HG03108 (cell line): ENCODE measurements around the gene RPLP2.

Experiments
- ATAC-seq: cut with Tn5 transposase; IDR thresholded peaks from one replicate; pipeline ENCODE4 v1.9.1; 2021; ENCODE audit warnings: moderate library complexity; ENCODE audit not compliant: unreplicated experiment

Gene RPLP2

DNA sequence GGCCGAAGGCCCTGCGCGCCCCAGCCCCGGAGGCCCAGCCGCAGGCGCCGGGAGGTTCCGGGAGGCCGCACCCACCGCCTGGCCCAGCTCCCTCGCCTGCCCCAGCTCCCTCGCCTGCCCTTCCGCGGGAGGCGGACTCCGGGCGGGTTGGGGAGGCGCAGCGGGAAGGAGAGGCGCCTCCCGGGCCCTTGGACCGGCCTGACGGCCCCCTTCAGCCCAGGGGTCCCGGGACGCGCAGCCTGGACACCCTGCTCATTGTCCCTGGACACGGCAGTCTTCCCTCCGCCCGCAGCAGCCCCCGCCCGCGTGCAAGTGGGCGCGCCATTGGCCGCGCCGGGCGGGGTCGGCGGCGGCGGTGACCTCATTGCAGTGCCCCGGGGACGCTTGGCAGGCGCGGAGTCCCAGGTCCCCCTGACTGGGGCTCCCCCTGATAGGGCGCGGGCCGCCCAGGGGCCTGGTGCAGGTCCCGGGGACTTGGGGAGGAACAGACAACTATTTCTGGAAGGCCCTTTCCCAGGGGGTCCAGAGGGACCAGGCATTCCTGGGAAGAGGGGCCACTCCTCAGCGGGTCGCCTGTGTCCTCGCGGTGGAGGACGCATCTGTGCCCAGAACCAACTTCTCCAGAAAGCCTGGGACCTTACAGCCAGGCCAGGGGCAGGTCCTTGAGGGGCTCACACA lies 23.5 kb downstream of the RPLP2 start:
- ATAC-seq = no peak

DNA sequence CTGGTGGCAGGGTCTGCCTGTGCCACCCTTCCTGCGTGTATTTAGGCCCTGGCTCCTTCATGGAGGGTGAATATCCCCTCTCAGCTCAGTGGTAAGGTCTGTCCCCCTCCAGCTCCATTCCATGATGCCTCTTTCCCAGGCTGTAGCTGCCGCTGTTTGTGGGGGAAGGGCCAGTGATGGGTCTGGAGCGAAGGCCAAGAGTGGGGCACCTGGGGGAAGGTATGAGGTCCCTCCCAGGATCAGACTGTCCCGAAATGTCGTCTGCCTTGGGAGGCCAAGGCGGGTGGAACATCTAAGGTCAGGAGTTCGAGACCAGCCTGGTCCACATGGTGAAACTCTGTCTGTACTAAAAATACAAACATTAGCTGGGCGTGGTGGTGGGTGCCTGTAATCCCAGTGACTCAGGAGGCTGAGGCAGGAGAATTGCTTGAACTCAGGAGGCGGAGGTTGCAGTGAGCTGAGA lies 24.1 kb downstream of the RPLP2 start:
- ATAC-seq = no peak

DNA sequence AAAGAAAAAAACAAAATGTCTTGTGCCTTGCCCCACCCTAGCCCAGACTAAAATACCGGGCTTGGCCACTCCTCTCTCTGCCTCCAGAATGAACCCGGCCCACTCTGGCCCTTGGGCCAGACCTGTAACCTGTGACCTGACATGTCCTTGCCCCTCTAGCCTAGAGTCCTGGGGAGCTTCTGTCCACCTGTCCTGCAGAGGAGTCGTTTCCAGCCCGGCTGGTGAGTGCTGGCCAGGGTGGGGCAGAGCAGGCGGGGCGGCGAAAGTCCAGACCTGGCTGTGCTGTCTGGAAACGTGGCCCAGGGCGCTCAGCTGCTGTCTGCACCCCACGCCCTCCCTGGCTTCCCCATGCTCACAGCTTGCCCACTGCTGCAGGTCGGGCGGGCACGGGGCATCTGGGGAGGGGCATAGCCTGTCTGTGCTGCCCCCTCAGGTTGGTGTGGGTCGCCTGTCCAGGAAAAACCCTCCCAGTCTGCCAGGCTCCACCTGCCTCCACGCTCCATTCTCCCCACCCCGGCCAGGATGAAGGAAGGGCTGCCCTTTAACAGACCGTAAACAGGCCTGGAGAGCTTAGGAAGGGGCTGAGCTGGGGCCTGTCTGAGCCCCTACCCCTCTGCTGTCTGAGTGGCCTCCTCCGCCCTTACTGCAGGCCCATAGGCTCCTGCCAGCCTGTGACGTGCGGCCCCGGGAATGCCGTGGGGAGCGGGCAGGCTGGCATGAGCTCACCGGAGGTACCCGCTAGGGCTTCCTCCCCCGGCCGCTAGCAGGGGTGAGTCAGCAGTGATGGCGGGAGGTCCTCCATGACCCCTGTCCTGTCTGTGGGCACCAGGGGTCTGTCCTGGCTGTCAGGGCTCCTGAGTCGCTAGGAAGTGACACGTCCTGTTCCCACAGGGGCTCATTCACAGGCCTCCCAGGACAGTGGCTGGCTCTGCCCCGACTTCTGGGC lies 24.9 kb downstream of the RPLP2 start:
- no peak for ATAC-seq

DNA sequence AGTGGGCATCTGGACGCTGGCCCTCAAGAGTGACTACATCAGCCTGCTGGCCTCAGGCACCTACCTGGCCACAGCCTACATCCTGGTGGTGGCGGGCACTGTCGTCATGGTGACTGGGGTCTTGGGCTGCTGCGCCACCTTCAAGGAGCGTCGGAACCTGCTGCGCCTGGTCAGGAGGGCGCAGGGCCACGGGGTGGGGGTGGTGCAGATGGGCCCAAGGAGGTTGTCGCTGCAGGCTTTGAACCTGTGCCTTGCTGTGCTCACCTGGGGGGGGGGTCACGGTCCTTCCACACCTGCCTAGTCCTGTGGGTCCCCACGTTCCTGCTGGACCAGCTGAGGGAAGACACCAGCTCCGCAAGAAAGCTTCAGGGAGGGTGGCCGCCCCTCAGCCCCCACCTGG lies 26.5 kb downstream of the RPLP2 start:
- ATAC-seq = no peak

DNA sequence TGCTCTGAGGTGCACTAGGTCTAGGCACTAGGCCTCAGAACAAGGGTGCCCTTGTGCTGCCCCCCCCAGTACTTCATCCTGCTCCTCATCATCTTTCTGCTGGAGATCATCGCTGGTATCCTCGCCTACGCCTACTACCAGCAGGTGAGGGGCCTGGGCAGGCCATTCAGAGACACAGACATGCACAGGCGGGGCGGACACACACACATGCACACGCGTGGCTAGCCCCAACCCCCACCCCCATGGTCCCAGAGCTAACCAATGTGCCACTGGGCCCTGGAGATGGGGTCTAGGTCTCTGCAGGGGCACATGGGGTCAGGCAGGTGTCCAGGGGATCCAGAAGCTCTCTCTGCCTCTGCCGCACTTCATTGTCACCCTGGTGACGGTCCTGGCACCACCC lies 26.9 kb downstream of the RPLP2 start:
- ATAC-seq = no peak

DNA sequence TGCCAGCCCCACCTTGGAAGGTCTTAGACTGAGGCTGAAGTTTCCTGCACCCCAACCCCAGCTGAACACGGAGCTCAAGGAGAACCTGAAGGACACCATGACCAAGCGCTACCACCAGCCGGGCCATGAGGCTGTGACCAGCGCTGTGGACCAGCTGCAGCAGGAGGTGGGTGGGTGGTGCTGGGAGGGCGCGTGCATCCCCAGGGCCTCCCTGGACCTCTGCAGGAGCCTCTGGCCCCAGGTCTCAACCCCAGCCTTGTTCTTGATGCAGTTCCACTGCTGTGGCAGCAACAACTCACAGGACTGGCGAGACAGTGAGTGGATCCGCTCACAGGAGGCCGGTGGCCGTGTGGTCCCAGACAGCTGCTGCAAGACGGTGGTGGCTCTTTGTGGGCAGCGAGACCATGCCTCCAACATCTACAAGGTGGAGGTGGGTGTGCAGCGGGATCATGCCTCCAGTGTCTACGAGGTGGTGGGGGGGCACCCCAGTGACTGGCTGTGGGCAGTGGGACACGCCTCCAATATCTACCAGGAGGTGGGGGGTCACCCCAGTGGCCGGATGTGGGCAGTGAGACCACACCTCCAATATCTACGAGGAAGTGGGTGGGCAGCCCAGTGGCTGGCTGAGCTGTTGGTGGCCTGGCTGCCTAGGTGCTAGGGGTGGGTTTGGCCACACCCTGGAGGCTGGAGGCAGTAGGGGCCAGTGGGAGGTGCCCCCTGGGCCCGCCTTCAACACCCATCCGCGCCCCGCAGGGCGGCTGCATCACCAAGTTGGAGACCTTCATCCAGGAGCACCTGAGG lies 27.6 kb downstream of the RPLP2 start:
- no peak for ATAC-seq

DNA sequence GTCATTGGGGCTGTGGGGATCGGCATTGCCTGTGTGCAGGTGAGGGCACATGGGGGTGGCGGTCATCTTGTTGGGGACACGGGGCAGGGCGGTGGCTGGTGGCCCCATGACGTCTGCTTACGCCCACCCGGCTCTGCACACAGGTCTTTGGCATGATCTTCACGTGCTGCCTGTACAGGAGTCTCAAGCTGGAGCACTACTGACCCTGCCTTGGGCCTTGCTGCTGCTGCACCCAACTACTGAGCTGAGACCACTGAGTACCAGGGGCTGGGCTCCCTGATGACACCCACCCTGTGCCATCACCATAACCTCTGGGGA lies 28.2 kb downstream of the RPLP2 start:
- ATAC-seq = no peak

DNA sequence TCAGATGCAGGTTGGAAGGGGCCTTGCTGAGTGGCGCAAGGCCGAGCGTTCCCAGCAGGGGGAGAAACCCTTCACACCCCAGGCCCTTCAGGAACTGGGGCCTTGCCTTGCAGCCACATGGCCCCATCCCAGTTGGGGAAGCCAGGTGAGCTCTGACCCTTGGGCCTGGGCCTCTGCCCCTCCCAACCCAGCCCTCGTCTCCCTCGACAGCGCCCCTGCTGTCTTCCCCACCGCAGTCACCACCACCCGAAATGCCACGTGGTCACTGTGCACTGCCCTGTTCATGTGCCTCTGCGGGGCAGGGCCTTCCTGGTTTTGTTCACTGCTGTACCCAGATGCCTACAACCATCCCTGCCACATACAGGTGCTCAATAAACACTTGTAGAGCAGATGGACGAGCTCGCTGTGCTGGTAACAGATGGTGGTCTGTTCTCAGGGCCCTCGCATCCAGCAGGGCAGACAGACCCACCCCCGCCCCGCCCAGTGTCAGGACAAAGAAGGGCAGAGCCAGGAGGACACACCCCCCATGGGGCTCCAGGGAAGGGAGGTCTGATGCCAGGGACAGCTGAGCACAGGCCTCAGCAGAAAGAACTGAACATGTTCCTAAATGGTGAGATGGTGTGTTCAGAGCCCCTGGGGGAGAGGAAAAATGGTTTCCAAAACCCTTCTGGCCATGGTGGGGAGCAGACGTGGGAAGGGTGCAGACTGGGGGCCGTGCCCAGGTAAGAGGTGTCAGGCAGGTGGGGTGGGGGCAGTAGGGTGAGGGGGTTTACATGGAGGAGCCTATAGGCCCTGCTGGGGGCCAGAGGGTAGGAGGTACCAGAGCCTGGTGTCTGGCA lies 28.9 kb downstream of the RPLP2 start:
- no peak for ATAC-seq

DNA sequence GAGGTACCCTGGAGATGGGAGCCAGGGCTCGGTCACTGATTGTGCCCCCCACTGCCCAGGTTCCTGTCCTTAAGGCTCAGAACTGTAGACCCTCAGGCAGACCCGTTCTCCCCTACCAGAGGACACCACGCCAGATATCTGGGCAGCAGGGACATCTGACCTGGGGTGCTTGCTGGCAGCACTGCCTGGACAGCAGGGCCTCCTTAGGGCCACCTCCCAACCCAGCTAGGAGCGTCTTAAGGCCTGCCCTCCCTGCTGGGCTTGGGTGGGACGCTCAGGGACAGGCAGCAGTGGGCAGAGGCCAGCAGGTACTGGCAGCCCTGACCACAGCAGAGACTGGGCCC lies 29.5 kb downstream of the RPLP2 start:
- no peak for ATAC-seq

DNA sequence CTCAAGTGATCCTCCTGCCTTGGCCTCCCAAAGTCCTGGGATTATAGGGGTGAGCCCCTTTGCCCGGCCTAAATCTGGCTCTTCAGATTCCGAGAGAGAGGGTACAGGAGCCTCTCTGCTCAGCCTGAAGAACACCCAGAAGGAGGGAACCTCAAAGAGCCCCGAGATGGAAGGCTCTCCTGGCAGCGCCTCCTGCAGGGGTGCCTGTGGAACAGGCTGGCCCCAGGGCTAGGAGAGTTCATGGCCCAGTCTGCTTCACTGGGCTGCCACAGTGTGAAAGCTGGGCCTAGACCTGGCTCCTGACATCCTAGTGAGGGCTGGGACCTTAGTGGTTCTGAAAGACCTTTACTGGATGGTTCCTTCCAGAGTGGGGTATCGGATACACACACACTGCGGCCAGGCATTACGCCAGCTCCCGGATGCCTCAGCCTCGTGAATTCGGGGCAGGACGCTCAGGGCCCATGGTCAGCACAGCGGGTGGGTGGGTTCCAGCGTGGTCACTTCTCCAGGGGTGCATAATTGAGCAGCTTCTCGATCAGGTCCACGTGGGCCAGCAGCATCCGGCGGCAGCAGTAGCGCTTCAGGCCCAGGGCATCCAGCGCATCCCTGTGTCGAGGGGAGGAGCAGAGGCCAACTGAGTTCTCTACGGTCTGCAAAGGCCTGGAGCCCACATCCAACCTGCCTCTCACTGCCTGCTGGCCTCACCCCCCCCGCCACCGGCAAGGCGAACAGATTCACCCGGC lies 30.3 kb downstream of the RPLP2 start:
- ATAC-seq = no peak

DNA sequence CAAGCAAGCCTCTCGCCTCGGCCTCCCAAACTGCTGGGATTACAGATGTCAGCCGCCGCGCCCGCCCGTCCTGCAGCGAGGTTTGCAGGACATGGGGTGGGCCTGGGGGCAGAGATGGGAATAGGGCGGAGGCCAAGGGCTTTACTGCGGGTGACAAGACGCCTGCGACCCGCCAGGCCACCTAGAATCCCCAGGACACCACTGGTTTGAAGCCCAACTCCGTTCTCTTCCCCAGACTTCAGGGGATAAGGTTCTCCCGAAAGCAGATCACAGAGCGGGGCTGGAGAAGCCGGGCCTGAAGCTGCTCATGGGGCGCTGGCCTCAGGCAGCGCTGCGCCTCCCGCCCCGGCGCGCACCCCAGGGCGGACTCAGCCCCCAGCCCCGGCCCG lies 32.2 kb downstream of the RPLP2 start:
- ATAC-seq = peak; percentile 18

DNA sequence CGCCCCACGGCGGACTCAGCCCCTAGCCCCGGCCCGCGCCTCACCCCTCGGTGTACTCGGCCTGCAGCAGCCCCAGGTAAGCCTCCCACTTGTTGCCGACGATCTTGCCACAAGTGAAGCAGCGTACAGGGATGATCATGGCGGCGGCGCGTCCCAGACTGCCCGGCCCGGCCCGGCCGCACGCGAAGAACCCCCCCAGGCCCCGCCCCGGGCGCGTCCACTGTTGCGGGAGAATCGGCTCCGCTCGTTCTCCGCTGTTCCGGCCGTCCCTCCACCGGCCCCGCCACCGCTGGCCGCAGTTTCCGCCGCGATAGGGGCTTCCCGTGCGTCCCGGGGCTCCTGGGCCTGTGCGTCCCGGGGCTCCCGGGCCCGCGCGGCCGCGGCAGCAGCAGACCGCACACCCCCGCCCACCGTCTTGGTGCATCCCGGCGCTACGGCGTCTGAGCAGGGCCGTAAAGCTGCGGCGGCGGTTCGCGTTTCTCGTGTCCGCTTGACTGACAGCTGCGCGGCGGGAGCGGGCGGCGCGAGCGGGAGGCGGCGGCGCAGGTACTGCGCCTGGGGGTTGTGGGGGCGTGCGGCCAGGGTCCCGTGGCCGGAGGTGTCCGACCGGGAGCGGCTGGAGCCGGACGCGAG lies 32.7 kb downstream of the RPLP2 start, which contains the start of the genes POLR2L and TSPAN4:
TSS of gene POLR2L (minus strand) at position 160 of the 633 bp plus-strand sequence. CDS start at position 139, 21 bp downstream.
TSS of gene TSPAN4 (plus strand) at position 483 of the 633 bp plus-strand sequence. CDS start 7,453 bp downstream, outside the sequence.
- ATAC-seq = peak; percentile 57

DNA sequence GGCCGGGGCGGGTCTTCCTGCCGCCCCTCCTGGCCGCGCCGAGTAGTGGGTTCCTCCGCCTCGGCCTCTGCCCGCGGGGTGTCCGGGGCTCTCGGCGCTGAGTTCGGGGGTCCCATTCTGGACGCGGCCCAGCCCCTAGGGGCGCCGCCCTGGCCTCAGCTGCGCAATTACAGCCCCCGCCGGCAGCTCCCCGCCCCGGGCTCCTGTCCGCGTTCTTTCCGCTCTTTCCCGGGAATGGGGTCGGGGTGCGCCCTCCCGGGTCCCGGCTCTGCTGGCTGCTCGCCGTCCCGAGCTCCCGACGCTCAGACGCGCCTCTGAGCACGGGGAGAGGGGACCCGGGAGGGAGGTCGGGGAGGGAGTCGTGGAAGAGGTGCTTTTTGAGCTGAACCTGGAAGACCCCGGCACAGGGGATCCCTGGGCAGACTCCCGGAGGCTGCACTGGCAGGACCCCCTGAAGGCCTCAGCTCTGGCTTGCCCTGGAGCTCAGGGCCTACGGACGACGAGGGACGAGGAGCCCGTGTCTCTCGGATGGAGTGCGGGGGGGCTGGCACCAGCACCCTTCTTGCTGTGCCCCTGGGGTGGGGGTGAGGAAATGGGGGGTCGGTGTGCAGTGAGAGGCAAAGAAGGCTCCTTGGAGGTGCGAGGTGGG lies 33.4 kb downstream of the RPLP2 start:
- no peak for ATAC-seq

DNA sequence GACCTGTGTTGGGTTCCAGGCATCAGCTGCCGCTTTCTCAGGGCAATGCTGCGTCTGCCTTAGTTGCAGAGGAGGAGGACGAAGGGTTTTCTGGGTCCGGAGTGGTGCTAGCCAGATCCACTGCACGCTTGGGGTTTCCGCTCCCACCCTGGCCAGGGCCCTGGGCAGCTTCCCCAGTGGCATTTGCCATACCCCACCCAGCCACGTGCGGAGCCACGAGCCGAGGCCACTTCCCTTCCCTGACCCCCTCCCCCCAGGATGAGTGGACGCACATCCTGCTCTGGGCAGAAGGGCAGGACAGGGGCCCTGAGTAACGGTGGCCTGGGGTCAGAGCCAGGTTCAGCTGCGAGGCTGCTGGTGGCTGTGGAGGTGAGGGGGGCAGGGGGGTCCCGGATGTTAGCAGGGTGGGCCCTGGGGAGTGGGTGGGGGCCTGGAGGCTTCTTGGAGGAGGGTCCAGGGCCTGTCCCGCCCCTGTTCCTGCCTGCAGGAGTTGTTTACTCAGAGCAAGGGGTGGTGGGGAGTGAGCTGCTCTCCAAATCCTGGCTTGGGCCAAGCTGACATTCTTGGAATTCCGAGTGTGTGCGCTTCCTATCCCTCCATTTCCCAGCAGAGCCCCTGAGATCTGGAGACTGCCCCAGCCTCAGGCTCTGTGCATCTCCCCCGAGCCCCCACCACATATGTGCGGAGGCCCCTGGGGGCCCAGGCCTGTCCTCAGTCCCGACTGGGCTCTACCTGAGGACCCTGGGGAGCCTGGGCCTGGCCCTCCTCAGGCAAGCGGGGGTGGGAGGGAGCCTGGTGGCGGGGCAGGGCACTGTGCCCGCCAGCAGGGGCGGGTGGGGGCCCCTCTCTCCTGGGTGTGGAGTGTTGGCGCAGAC lies 34.3 kb downstream of the RPLP2 start:
- ATAC-seq = no peak

DNA sequence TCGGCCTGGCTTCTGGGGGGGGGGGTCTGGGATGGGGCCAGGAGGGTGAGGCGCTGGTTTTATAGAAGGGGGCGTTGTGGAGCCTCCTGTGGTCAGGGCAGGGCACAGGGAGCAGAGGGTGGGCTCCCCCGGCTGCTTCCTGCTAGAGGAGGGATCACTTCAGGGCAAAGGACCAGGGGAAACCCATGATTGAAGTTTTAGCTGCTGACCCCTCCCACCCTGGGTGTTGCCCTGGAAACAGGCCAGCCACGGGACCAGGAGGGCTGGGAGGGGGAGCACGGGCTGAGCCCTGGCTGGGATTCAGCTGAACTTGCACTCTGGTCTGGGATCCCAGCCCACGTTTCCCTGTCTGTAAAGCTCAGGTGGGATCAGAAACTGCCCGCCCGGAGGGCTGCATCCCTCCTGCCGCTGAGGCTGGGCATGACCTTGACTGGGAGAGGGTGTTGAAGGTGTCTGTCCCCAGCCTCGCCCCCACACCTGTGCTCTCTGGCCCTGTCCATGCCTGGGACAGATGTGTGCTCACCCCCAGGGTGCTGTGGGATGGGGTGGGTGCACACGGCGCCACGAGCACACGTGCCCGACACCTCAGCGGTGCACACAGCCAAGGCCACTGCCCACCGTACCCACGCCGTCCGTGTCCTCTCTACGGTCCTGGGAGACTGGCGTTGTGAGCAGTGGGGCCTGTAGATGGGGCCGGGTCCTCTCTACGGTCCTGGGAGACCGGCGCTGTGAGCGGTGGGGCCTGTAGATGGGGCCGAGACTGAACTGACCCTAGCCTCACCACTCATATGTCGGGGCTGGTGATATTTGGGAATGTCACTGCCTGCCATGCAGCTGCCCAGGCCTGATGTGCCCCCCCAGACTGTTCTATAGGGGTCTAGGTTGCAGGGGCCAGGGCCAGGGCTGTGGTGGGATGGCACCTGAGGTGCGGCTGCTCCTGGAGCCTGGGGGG lies 35.2 kb downstream of the RPLP2 start:
- no peak for ATAC-seq

DNA sequence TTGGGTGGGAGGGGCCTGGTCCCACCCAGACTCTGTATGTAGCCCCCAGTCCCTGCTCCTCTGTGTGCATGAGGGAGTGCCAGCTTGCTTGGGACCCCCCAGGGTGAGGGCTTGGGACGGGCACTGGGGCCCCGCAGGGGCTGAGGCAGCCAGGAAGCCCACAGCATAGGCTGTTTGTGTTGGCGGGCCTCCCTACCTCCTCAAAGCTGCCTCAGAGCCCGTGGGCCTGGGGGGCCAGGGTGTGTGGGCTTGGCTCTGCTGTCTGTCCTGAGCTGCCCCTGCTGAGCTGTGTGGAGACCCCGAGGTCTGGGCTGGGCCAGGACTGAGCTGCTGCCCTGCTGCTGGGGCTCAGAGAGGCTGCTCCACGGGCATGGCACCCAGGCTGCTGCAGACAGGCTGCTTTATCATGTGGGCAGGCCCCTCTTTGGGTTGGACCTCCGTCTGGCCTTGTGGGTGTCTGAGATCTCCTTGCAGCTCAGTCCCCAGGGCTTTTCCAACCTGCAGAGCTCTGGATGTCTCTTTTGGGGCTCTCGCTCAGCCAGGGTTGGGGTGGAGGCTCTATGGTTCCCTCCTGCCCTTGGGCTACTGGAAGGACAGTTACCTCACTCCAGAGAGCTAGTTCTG lies 36.2 kb downstream of the RPLP2 start:
- no peak for ATAC-seq
